Astrocyte (in vitro differentiated cells and primary cell): ENCODE results near the gene PRKCE. TPM values are rescaled to one million over a fixed set of nuclear protein-coding genes. Genes with fewer than 3 reads are reported as not detected.
A peak's percentile ranks its signal among the peaks of the same experiment; 100 is the strongest.

Experiments
- DNase-seq: peaks from one replicate; pipeline ENCODE4 v3.0.0-alpha.2; 2010; ENCODE audit warnings: low read depth
- FAIRE-seq: peaks from 2 replicates; lab custom pipeline; 2011; peaks lifted over from hg19 to GRCh38; lab: Jason Lieb, UNC
- H2AFZ ChIP-seq: 2 replicates; pipeline ENCODE4 v1.6.0; 2012; ENCODE audit warnings: low read depth, low read length, inconsistent platforms
- H3K27ac ChIP-seq: 2 replicates; pipeline ENCODE4 v1.5.1; 2011; ENCODE audit warnings: low read depth, low read length, inconsistent platforms
- H3K27me3 ChIP-seq: 2 replicates; pipeline ENCODE4 v1.6.0; 2011; ENCODE audit warnings: low read length, inconsistent platforms; ENCODE audit not compliant: insufficient read depth
- H3K36me3 ChIP-seq: 2 replicates; pipeline ENCODE4 v1.5.1; 2011; ENCODE audit warnings: low read length, inconsistent platforms; ENCODE audit not compliant: insufficient read depth
- H3K4me1 ChIP-seq: 2 replicates; pipeline ENCODE4 v1.5.1; 2011; ENCODE audit warnings: low read length, inconsistent platforms; ENCODE audit not compliant: insufficient read depth
- H3K4me2 ChIP-seq: 2 replicates; pipeline ENCODE4 v1.6.0; 2012; ENCODE audit warnings: low read length, inconsistent platforms
- H3K4me3 ChIP-seq: 2 replicates; pipeline ENCODE4 v1.5.1; 2011; ENCODE audit warnings: low read depth, mild to moderate bottlenecking, low read length, inconsistent platforms; ENCODE audit not compliant: insufficient read depth
- H3K79me2 ChIP-seq: 2 replicates; pipeline ENCODE4 v1.6.0; 2012; ENCODE audit warnings: mild to moderate bottlenecking, low read length, inconsistent platforms; ENCODE audit not compliant: insufficient read depth
- H3K9ac ChIP-seq: 2 replicates; pipeline ENCODE4 v1.6.0; 2012; ENCODE audit warnings: mild to moderate bottlenecking, low read length, inconsistent platforms
- H3K9me3 ChIP-seq: 2 replicates; pipeline ENCODE4 v1.5.1; 2012; ENCODE audit warnings: low read depth, mild to moderate bottlenecking, low read length, inconsistent platforms; ENCODE audit not compliant: insufficient read depth
- H4K20me1 ChIP-seq: 2 replicates; pipeline ENCODE4 v1.6.0; 2012; ENCODE audit warnings: low read length, inconsistent platforms; ENCODE audit not compliant: insufficient read depth
- H3K27ac Mint-ChIP-seq: one replicate; pipeline ENCODE4 v1.8.0; 2021; ENCODE audit warnings: mild to moderate bottlenecking, mixed read lengths; ENCODE audit not compliant: unreplicated experiment
- H3K27me3 Mint-ChIP-seq: one replicate; pipeline ENCODE4 v1.8.0; 2021; ENCODE audit warnings: low read depth, mixed read lengths; ENCODE audit not compliant: unreplicated experiment
- H3K36me3 Mint-ChIP-seq: one replicate; pipeline ENCODE4 v1.8.0; 2021; ENCODE audit warnings: low read depth, mixed read lengths; ENCODE audit not compliant: unreplicated experiment
- H3K4me1 Mint-ChIP-seq: one replicate; pipeline ENCODE4 v1.8.0; 2021; ENCODE audit warnings: low read depth, mixed read lengths; ENCODE audit not compliant: unreplicated experiment
- H3K4me3 Mint-ChIP-seq: one replicate; pipeline ENCODE4 v1.8.0; 2021; ENCODE audit warnings: mild to moderate bottlenecking, moderate library complexity, mixed read lengths; ENCODE audit not compliant: unreplicated experiment
- H3K9me3 Mint-ChIP-seq: one replicate; pipeline ENCODE4 v1.8.0; 2021; ENCODE audit warnings: mild to moderate bottlenecking, mixed read lengths; ENCODE audit not compliant: unreplicated experiment
- EZH2 ChIP-seq: IDR thresholded peaks from 2 replicates; pipeline ENCODE4 v1.6.1; 2012; ENCODE audit warnings: mild to moderate bottlenecking, low read length, inconsistent platforms; ENCODE audit not compliant: insufficient read depth
- total RNA-seq: library from RNA; stranded (reverse); gene quantifications from 2 replicates; pipeline ENCODE4 v1.2.1, GENCODE V29; 2021
- TF ChIP-seq, protein P1 (sequence below): IDR thresholded peaks from 2 replicates; pipeline ENCODE4 v1.5.1; 2011; ENCODE audit warnings: low read depth, mild to moderate bottlenecking, inconsistent platforms, low read length, moderate library complexity; ENCODE audit not compliant: insufficient read depth

PRKCE gene
- total RNA-seq, 1 donor from 2014 or later: 12.8 TPM

DNA sequence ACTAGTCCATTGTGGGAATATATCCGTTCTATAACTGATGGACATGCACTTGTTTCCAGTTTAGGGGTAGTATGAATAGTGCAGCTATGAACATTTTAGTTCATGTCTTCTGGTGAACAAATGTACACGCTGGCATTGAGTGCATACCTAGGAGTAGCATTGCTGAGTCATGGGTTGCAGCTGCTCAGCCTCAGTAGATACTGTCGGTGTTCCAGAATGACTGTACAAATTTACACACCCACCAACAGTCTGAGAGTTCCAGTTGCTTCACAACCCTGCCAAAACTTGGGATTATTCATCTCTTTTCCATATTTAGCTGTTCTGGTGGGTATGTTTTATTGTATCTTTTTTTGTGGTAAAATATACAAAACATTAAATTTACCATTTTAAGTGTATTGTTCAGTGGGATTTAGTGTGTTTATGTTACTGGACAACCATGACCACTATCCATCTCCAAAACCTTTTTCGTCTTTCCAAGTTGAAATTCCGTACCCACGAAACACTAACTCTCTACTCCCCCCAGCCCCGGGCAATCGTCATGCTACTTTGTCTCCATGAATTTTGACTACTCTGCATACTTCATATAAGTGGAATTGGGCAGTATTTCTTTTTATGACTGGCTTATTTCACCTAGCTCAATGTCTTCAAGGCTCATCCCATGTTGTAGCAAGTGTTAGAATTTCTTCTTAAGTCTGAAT lies 281.0 kb downstream of the PRKCE start:
- H3K9me3 Mint-ChIP-seq: no peaks in the 10 kb centered on the region
- H3K27me3 Mint-ChIP-seq: no peaks in the 10 kb centered on the region
- no peaks in the 10 kb centered on the region for H3K79me2 ChIP-seq
- DNase-seq (peak; percentile 84), FAIRE-seq (no peak)
- peaks cover 17% of the 10 kb centered on the region for H3K4me1 ChIP-seq
- TF ChIP-seq, protein P1, sequence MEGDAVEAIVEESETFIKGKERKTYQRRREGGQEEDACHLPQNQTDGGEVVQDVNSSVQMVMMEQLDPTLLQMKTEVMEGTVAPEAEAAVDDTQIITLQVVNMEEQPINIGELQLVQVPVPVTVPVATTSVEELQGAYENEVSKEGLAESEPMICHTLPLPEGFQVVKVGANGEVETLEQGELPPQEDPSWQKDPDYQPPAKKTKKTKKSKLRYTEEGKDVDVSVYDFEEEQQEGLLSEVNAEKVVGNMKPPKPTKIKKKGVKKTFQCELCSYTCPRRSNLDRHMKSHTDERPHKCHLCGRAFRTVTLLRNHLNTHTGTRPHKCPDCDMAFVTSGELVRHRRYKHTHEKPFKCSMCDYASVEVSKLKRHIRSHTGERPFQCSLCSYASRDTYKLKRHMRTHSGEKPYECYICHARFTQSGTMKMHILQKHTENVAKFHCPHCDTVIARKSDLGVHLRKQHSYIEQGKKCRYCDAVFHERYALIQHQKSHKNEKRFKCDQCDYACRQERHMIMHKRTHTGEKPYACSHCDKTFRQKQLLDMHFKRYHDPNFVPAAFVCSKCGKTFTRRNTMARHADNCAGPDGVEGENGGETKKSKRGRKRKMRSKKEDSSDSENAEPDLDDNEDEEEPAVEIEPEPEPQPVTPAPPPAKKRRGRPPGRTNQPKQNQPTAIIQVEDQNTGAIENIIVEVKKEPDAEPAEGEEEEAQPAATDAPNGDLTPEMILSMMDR: no peak
- no peak for TF ChIP-seq EZH2
- no peak overlapping the region for H3K27ac ChIP-seq
- no peaks in the 10 kb centered on the region for H3K9me3 ChIP-seq
- no peak overlapping the region for H3K4me3 Mint-ChIP-seq
- H3K9ac ChIP-seq: no peak overlapping the region
- no peaks in the 10 kb centered on the region for H3K36me3 ChIP-seq
- no peak overlapping the region for H3K27ac Mint-ChIP-seq
- peaks cover 8% of the 10 kb centered on the region for H4K20me1 ChIP-seq
- no peak overlapping the region for H3K4me3 ChIP-seq
- H3K36me3 Mint-ChIP-seq: peaks cover 5% of the 10 kb centered on the region
- H3K4me1 Mint-ChIP-seq: peaks cover 5% of the 10 kb centered on the region
- H2AFZ ChIP-seq: no peak overlapping the region
- no peaks in the 10 kb centered on the region for H3K27me3 ChIP-seq
- no peak overlapping the region for H3K4me2 ChIP-seq

DNA sequence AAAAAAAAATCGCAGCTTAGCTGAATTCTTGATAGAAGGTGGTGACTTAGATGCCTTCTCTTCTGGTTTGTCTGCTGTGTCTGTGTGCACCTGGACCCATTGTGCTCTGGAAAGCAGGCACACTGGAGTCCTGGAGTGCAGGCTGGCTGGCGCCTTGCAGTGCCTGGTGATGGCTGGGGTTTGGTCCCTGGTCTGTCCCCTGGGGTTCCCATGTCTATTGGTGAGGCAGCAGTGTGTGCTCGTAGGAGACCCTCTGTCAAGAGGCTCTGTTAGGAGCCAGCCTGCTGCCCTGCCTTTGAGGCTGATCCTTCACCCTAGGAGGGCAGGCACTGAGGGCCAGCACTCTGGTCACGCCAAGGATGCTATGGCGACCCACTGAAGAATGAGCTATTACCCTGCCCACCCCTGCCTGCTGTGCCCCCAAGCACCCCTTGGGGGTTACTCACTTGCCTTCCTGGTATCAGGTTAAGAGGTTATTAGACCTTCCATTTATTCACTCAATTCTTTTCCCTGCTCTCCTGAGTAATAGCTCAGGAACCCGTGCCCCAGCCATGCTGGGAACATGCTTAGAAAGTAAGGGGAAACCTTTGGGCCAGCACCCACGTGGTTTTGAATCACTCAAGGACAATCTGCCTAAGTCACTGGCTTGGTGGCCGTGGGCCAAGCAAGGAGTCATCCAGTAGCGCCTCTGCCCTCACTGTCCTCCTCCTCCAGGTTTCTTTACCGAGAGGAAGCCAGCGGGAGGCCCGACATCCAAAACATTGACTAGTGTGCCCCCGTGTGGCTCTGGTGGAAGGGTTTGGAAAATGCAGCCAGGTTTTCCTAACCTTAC lies 284.5 kb downstream of the PRKCE start:
- FAIRE-seq: peak; percentile 66
- Mint-ChIP-seq H3K36me3 (no peaks in the 10 kb centered on the region), H3K9me3 (peaks cover 1% of the 10 kb centered on the region), H3K4me3 (no peak overlapping the region), H3K27ac (no peak overlapping the region), H3K27me3 (no peaks in the 10 kb centered on the region), H3K4me1 (peaks cover 16% of the 10 kb centered on the region)
- TF ChIP-seq, protein P1: peak; percentile 67
- TF ChIP-seq EZH2: no peak
- Histone ChIP-seq H3K4me3 (no peak overlapping the region), H3K9ac (peak overlapping the region; percentile 40), H3K9me3 (no peaks in the 10 kb centered on the region), H3K27ac (peak overlapping the region; percentile 52), H3K27me3 (no peaks in the 10 kb centered on the region), H2AFZ (no peak overlapping the region), H3K4me1 (peaks cover 23% of the 10 kb centered on the region), H3K36me3 (no peaks in the 10 kb centered on the region), H3K4me2 (peak overlapping the region; percentile 42), H3K79me2 (no peaks in the 10 kb centered on the region), H4K20me1 (no peaks in the 10 kb centered on the region)
- DNase-seq: peak; percentile 98

DNA sequence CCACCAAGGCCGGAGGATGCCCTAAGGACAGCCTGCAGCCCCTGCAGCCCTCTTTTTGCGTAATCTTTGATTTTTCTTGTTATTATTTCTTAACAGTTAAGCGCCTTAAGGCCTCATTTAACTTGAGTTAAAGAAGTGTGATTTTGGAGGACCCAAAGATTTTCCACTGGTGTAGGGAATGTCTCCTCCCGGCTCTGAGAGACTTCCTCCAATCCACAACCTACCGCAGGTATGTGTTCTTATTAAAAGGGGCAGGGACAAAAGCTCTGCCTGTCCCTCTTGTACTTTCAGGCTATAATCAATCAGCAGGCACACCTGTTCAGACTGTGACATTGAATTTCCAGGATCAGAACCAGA lies 285.1 kb downstream of the PRKCE start:
- Mint-ChIP-seq H3K27ac (no peak overlapping the region), H3K27me3 (no peaks in the 10 kb centered on the region), H3K4me1 (peaks cover 16% of the 10 kb centered on the region), H3K4me3 (no peak overlapping the region), H3K9me3 (peaks cover 1% of the 10 kb centered on the region), H3K36me3 (no peaks in the 10 kb centered on the region)
- no peaks in the 10 kb centered on the region for H3K9me3 ChIP-seq
- no peak overlapping the region for H3K9ac ChIP-seq
- no peak overlapping the region for H3K27ac ChIP-seq
- H4K20me1 ChIP-seq: no peaks in the 10 kb centered on the region
- no peaks in the 10 kb centered on the region for H3K27me3 ChIP-seq
- no peak overlapping the region for H2AFZ ChIP-seq
- H3K4me1 ChIP-seq: peaks cover 23% of the 10 kb centered on the region
- H3K79me2 ChIP-seq: no peaks in the 10 kb centered on the region
- H3K4me2 ChIP-seq: no peak overlapping the region
- FAIRE-seq (no peak), DNase-seq (no peak)
- TF ChIP-seq EZH2: no peak
- TF ChIP-seq, protein P1: no peak
- H3K4me3 ChIP-seq: no peak overlapping the region
- H3K36me3 ChIP-seq: no peaks in the 10 kb centered on the region
